ENCODE measurements around the gene ZNF33B.

Gene ZNF33B

DNA sequence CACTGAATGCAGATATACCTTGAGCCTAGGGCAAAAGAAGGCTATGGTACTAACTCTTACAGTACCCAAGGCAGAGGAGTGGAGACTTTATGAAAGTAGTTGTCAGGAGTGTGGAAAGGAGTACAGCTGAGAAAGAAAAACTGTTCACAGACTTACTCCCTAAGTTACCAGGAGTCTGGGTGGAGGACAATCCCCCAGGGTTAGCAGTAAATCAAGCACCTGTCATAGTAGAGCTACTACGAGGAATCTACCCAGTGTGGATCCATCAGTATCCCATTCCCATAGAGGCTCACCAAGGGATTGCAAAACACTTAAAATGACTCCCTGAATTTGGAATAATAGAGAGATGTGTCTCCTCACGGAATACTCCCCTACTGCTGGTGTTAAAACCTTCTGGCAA is 10.1 kb upstream of the ZNF33B start:
- Histone ChIP-seq H3K27ac (no peak overlapping the region), H3K4me3 (no peak overlapping the region)
- no peak for DNase-seq (ENCODE audit: low spot score)
- TF ChIP-seq, protein P1, sequence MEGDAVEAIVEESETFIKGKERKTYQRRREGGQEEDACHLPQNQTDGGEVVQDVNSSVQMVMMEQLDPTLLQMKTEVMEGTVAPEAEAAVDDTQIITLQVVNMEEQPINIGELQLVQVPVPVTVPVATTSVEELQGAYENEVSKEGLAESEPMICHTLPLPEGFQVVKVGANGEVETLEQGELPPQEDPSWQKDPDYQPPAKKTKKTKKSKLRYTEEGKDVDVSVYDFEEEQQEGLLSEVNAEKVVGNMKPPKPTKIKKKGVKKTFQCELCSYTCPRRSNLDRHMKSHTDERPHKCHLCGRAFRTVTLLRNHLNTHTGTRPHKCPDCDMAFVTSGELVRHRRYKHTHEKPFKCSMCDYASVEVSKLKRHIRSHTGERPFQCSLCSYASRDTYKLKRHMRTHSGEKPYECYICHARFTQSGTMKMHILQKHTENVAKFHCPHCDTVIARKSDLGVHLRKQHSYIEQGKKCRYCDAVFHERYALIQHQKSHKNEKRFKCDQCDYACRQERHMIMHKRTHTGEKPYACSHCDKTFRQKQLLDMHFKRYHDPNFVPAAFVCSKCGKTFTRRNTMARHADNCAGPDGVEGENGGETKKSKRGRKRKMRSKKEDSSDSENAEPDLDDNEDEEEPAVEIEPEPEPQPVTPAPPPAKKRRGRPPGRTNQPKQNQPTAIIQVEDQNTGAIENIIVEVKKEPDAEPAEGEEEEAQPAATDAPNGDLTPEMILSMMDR (IDR thresholded peaks at IDR 0.05), result no peak

GRCh38 chr10:42646687-42647640 is 8.6 kb upstream of the ZNF33B start:
- no peak overlapping the region for H3K27ac ChIP-seq
- TF ChIP-seq, protein P1 (IDR thresholded peaks at IDR 0.05), result no peak
- no peak overlapping the region for H3K4me3 ChIP-seq
- no peak for DNase-seq (ENCODE audit: low spot score)

- Histone ChIP-seq H3K4me3 (no peak overlapping the region), H3K27ac (no peak overlapping the region)
- no peak for DNase-seq (ENCODE audit: low spot score)
- TF ChIP-seq, protein P1 (IDR thresholded peaks at IDR 0.05), result no peak
Observed at GRCh38 chr10:42646214-42646613, 7.8 kb upstream of the ZNF33B start.

DNA sequence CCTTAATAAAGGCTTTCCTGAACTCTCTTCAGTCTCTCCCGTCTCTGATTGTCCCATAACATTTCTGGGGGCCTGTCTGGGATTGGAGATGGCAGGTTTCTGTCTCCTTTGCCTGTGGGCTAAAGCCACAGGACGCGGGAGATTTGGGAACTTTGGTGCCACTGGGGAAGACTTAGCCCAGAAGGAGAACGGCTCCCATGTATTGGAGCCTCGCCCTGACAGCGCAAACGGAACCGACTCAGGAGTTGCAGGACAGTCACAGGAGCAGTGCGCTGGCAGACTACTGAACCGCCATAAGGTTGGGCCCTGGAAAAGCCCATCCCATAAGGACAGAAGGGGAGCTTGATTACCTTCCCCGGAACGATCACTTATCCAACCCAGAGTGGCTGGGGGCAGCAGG is 7.1 kb upstream of the ZNF33B start:
- Histone ChIP-seq H3K4me3 (no peak overlapping the region), H3K27ac (no peak overlapping the region)
- TF ChIP-seq, protein P1 (IDR thresholded peaks at IDR 0.05), result no peak
- DNase-seq (ENCODE audit: low spot score), result no peak

- Histone ChIP-seq H3K27ac (no peak overlapping the region), H3K4me3 (no peak overlapping the region)
- TF ChIP-seq, protein P1 (IDR thresholded peaks at IDR 0.05), result no peak
- no peak for DNase-seq (ENCODE audit: low spot score)
Observed at GRCh38 chr10:42645103-42645502, 6.7 kb upstream of the ZNF33B start.

- DNase-seq (ENCODE audit: low spot score), result no peak
- Histone ChIP-seq H3K27ac (no peak overlapping the region), H3K4me3 (no peak overlapping the region)
- TF ChIP-seq, protein P1 (IDR thresholded peaks at IDR 0.05), result no peak
Observed at GRCh38 chr10:42640610-42641229, 2.4 kb upstream of the ZNF33B start.
